Skin of body (tissue), 2 donors: ENCODE results near the gene APEX1. TPM values are rescaled to one million over a fixed set of nuclear protein-coding genes. Genes with fewer than 3 reads are reported as not detected.

ENCODE experiments used
- DNase-seq: peaks from one replicate; lab custom pipeline; 2025; lab: John Stamatoyannopoulos, UW
- total RNA-seq: library from RNA; depleted of rRNA; stranded (reverse); fragments of >200 nt; gene quantifications from one replicate; pipeline ENCODE4 v1.2.3, GENCODE V29; 2014

Gene APEX1
- total RNA-seq: 60.7 TPM

GRCh38 chr14:20454516-20455354 lies at the start of gene APEX1, which contains the start of gene OSGEP:
APEX1 (plus strand) TSS chr14:20455226; CDS start chr14:20455646, 420 bp downstream.
OSGEP (minus strand) TSS chr14:20454812; CDS start chr14:20454683, 129 bp downstream.
- peak; percentile 99 for DNase-seq

- DNase-seq: no peak
Measured at GRCh38 chr14:20409226-20409625, 45.8 kb upstream of the APEX1 start.

- no peak for DNase-seq
Measured at GRCh38 chr14:20412411-20412810, 42.6 kb upstream of the APEX1 start.

- peak; percentile 84 for DNase-seq
Measured at GRCh38 chr14:20412876-20413743, 41.9 kb upstream of the APEX1 start, which contains the start of gene TEP1. TEP1 (minus strand) TSS chr14:20413501; CDS start chr14:20408439, 5,062 bp downstream.

GRCh38 chr14:20413744-20414082 lies 41.3 kb upstream of the APEX1 start:
- no peak for DNase-seq

GRCh38 chr14:20415782-20416206 lies 39.2 kb upstream of the APEX1 start:
- DNase-seq: peak; percentile 34

- DNase-seq: no peak
Measured at GRCh38 chr14:20416223-20416622, 38.8 kb upstream of the APEX1 start.

GRCh38 chr14:20417250-20418186 lies 37.5 kb upstream of the APEX1 start:
- no peak for DNase-seq

GRCh38 chr14:20418501-20418909 lies 36.5 kb upstream of the APEX1 start:
- DNase-seq: no peak

- DNase-seq: no peak
Measured at GRCh38 chr14:20419419-20419818, 35.6 kb upstream of the APEX1 start.

GRCh38 chr14:20421267-20421666 lies 33.8 kb upstream of the APEX1 start:
- no peak for DNase-seq

- DNase-seq: no peak
Measured at GRCh38 chr14:20422886-20423285, 32.1 kb upstream of the APEX1 start.

GRCh38 chr14:20424851-20425250 lies 30.2 kb upstream of the APEX1 start:
- no peak for DNase-seq

- DNase-seq: no peak
Measured at GRCh38 chr14:20427231-20428009, 27.6 kb upstream of the APEX1 start.

- DNase-seq: no peak
Measured at GRCh38 chr14:20428010-20428365, 27.0 kb upstream of the APEX1 start.

- no peak for DNase-seq
Measured at GRCh38 chr14:20428802-20429201, 26.2 kb upstream of the APEX1 start.

- DNase-seq: no peak
Measured at GRCh38 chr14:20429801-20430669, 25.0 kb upstream of the APEX1 start.

GRCh38 chr14:20434701-20435581 lies 20.1 kb upstream of the APEX1 start:
- no peak for DNase-seq
